ENCODE data around the gene LCNL1.

The LCNL1 gene

GRCh38 chr9:136970361-136970760 is 12.4 kb upstream of the LCNL1 start:
- H3K36me3 Mint-ChIP-seq (ENCODE audit: low read depth), result no peaks in the 10 kb centered on the region
- H3K4me3 Mint-ChIP-seq, result no peak overlapping the region
- no peak overlapping the region for H3K27ac Mint-ChIP-seq
- H3K4me1 Mint-ChIP-seq (ENCODE audit: low read depth), result peaks cover 13% of the 10 kb centered on the region
- peaks cover 7% of the 10 kb centered on the region for H3K27me3 Mint-ChIP-seq (ENCODE audit: low read depth)
- H3K9me3 Mint-ChIP-seq, result no peaks in the 10 kb centered on the region
- DNase-seq (ENCODE audit: low spot score), result no peak

- Mint-ChIP-seq H3K36me3 (ENCODE audit: low read depth) (no peaks in the 10 kb centered on the region), H3K4me1 (ENCODE audit: low read depth) (peaks cover 6% of the 10 kb centered on the region), H3K4me3 (no peak overlapping the region), H3K9me3 (no peaks in the 10 kb centered on the region), H3K27me3 (ENCODE audit: low read depth) (peaks cover 2% of the 10 kb centered on the region), H3K27ac (no peak overlapping the region)
- no peak for DNase-seq (ENCODE audit: low spot score)
Observed at GRCh38 chr9:136971746-136972145, 11.0 kb upstream of the LCNL1 start.

- H3K4me1 Mint-ChIP-seq (ENCODE audit: low read depth), result peaks cover 6% of the 10 kb centered on the region
- peaks cover 2% of the 10 kb centered on the region for H3K27me3 Mint-ChIP-seq (ENCODE audit: low read depth)
- H3K9me3 Mint-ChIP-seq, result no peaks in the 10 kb centered on the region
- H3K36me3 Mint-ChIP-seq (ENCODE audit: low read depth), result no peaks in the 10 kb centered on the region
- no peak overlapping the region for H3K4me3 Mint-ChIP-seq
- no peak for DNase-seq (ENCODE audit: low spot score)
- H3K27ac Mint-ChIP-seq, result no peak overlapping the region
Observed at GRCh38 chr9:136972335-136972734, 10.5 kb upstream of the LCNL1 start.

GRCh38 chr9:136972743-136973142 is 10.1 kb upstream of the LCNL1 start:
- H3K27me3 Mint-ChIP-seq (ENCODE audit: low read depth), result peaks cover 2% of the 10 kb centered on the region
- no peak overlapping the region for H3K4me3 Mint-ChIP-seq

GRCh38 chr9:136973618-136974617 is 8.9 kb upstream of the LCNL1 start:
- H3K4me3 Mint-ChIP-seq, result no peak overlapping the region
- H3K27ac Mint-ChIP-seq, result no peak overlapping the region

More at GRCh38 chr9:136972743-136973142, 10.1 kb upstream of the LCNL1 start:
- DNase-seq (ENCODE audit: low spot score), result no peak
- Mint-ChIP-seq H3K27ac (no peak overlapping the region), H3K36me3 (ENCODE audit: low read depth) (no peaks in the 10 kb centered on the region), H3K9me3 (no peaks in the 10 kb centered on the region), H3K4me1 (ENCODE audit: low read depth) (peaks cover 6% of the 10 kb centered on the region)

GRCh38 chr9:136974817-136975535 is 7.8 kb upstream of the LCNL1 start:
- Mint-ChIP-seq H3K27me3 (ENCODE audit: low read depth) (peaks cover 2% of the 10 kb centered on the region), H3K4me1 (ENCODE audit: low read depth) (peaks cover 6% of the 10 kb centered on the region), H3K4me3 (peak overlapping the region; percentile 45), H3K36me3 (ENCODE audit: low read depth) (no peaks in the 10 kb centered on the region), H3K9me3 (no peaks in the 10 kb centered on the region), H3K27ac (no peak overlapping the region)
- no peak for DNase-seq (ENCODE audit: low spot score)

More at GRCh38 chr9:136973618-136974617, 8.9 kb upstream of the LCNL1 start:
- Mint-ChIP-seq H3K9me3 (no peaks in the 10 kb centered on the region), H3K27me3 (ENCODE audit: low read depth) (peaks cover 2% of the 10 kb centered on the region), H3K36me3 (ENCODE audit: low read depth) (no peaks in the 10 kb centered on the region), H3K4me1 (ENCODE audit: low read depth) (peaks cover 6% of the 10 kb centered on the region)
- DNase-seq (ENCODE audit: low spot score), result no peak

GRCh38 chr9:136975644-136976043 is 7.1 kb upstream of the LCNL1 start:
- no peak overlapping the region for H3K27ac Mint-ChIP-seq
- DNase-seq (ENCODE audit: low spot score), result no peak
- peaks cover 6% of the 10 kb centered on the region for H3K4me1 Mint-ChIP-seq (ENCODE audit: low read depth)
- peak overlapping the region; percentile 45 for H3K4me3 Mint-ChIP-seq
- peaks cover 2% of the 10 kb centered on the region for H3K27me3 Mint-ChIP-seq (ENCODE audit: low read depth)
- H3K9me3 Mint-ChIP-seq, result no peaks in the 10 kb centered on the region
- no peaks in the 10 kb centered on the region for H3K36me3 Mint-ChIP-seq (ENCODE audit: low read depth)

GRCh38 chr9:136977223-136977622 is 5.6 kb upstream of the LCNL1 start, which contains the start of gene PTGDS:
TSS of gene PTGDS (plus strand) at chr9:136977504. CDS start at chr9:136977579, 75 bp downstream.
- Mint-ChIP-seq H3K27me3 (ENCODE audit: low read depth) (peaks cover 2% of the 10 kb centered on the region), H3K4me1 (ENCODE audit: low read depth) (peaks cover 6% of the 10 kb centered on the region), H3K9me3 (no peaks in the 10 kb centered on the region), H3K4me3 (no peak within 1 kb of the TSS), H3K36me3 (ENCODE audit: low read depth) (no peaks in the 10 kb centered on the region), H3K27ac (no peak within 1 kb of the TSS)
- DNase-seq (ENCODE audit: low spot score), result no peak

GRCh38 chr9:136977649-136978072 is 5.1 kb upstream of the LCNL1 start:
- no peaks in the 10 kb centered on the region for H3K36me3 Mint-ChIP-seq (ENCODE audit: low read depth)
- no peaks in the 10 kb centered on the region for H3K9me3 Mint-ChIP-seq
- H3K4me3 Mint-ChIP-seq, result no peak overlapping the region
- H3K27ac Mint-ChIP-seq, result no peak overlapping the region
- DNase-seq (ENCODE audit: low spot score), result no peak
- peaks cover 6% of the 10 kb centered on the region for H3K4me1 Mint-ChIP-seq (ENCODE audit: low read depth)
- H3K27me3 Mint-ChIP-seq (ENCODE audit: low read depth), result peaks cover 2% of the 10 kb centered on the region

GRCh38 chr9:136978073-136978864 is 4.5 kb upstream of the LCNL1 start:
- H3K27me3 Mint-ChIP-seq (ENCODE audit: low read depth), result peaks cover 5% of the 10 kb centered on the region
- no peaks in the 10 kb centered on the region for H3K9me3 Mint-ChIP-seq
- H3K4me3 Mint-ChIP-seq, result no peak overlapping the region
- no peaks in the 10 kb centered on the region for H3K36me3 Mint-ChIP-seq (ENCODE audit: low read depth)
- DNase-seq (ENCODE audit: low spot score), result peak; percentile 57
- H3K27ac Mint-ChIP-seq, result no peak overlapping the region
- peaks cover 6% of the 10 kb centered on the region for H3K4me1 Mint-ChIP-seq (ENCODE audit: low read depth)

GRCh38 chr9:136978865-136979544 is 3.8 kb upstream of the LCNL1 start:
- Mint-ChIP-seq H3K4me1 (ENCODE audit: low read depth) (peaks cover 6% of the 10 kb centered on the region), H3K36me3 (ENCODE audit: low read depth) (no peaks in the 10 kb centered on the region), H3K27ac (no peak overlapping the region), H3K9me3 (no peaks in the 10 kb centered on the region), H3K4me3 (no peak overlapping the region), H3K27me3 (ENCODE audit: low read depth) (peaks cover 9% of the 10 kb centered on the region)
- no peak for DNase-seq (ENCODE audit: low spot score)

GRCh38 chr9:136979769-136980587 is 2.8 kb upstream of the LCNL1 start:
- DNase-seq (ENCODE audit: low spot score), result no peak
- Mint-ChIP-seq H3K9me3 (no peaks in the 10 kb centered on the region), H3K36me3 (ENCODE audit: low read depth) (no peaks in the 10 kb centered on the region), H3K27me3 (ENCODE audit: low read depth) (peaks cover 15% of the 10 kb centered on the region), H3K4me1 (ENCODE audit: low read depth) (peaks cover 4% of the 10 kb centered on the region), H3K4me3 (no peak overlapping the region), H3K27ac (no peak overlapping the region)

Measured in T-helper 2 cell treated with Interferon-gamma antibody and Interleukin-4, amounts not matched to agents 5 μg/mL and 100 μg/mL, for 36 hours (primary cell).